WERI-Rb-1 (cell line): ENCODE measurements around the gene LITAF.

Experiments
- DNase-seq: peaks from one replicate; pipeline ENCODE4 v3.0.0-alpha.2; 2020
- H3K27ac ChIP-seq: fragments of 250-450 bp; sonication (Bioruptor Pico); 2 replicates; pipeline ENCODE4 v1.5.1; 2020; ENCODE audit warnings: mild to moderate bottlenecking, moderate library complexity
- H3K27me3 ChIP-seq: fragments of 250-450 bp; sonication (Bioruptor Pico); 2 replicates; pipeline ENCODE4 v1.5.1; 2021; ENCODE audit warnings: mild to moderate bottlenecking, low read depth, moderate library complexity; ENCODE audit not compliant: insufficient read depth, severe bottlenecking
- H3K36me3 ChIP-seq: fragments of 250-450 bp; sonication (Bioruptor Pico); 2 replicates; pipeline ENCODE4 v1.5.1; 2020; ENCODE audit warnings: mild to moderate bottlenecking, moderate library complexity
- H3K4me3 ChIP-seq: 2 replicates; pipeline ENCODE4 v1.5.1; 2011; ENCODE audit warnings: low read depth, mild to moderate bottlenecking, control low read depth, low read length
- H3K9me3 ChIP-seq: fragments of 250-450 bp; sonication (Bioruptor Pico); 2 replicates; pipeline ENCODE4 v1.5.1; 2021; ENCODE audit warnings: mild to moderate bottlenecking, moderate library complexity; ENCODE audit not compliant: severe bottlenecking
- CTCF ChIP-seq: IDR thresholded peaks from 2 replicates; pipeline ENCODE4 v1.5.1; 2011; ENCODE audit warnings: low read depth, mild to moderate bottlenecking, control low read depth, inconsistent platforms, low read length

Gene LITAF

GRCh38 chr16:11619327-11619851 is 32.7 kb upstream of the LITAF start:
- H3K36me3 ChIP-seq: no peaks in the 10 kb centered on the region
- H3K27me3 ChIP-seq: no peaks in the 10 kb centered on the region
- H3K4me3 ChIP-seq: no peak overlapping the region
- H3K9me3 ChIP-seq: peaks cover 2% of the 10 kb centered on the region
- H3K27ac ChIP-seq: no peak overlapping the region
- TF ChIP-seq CTCF: no peak
- no peak for DNase-seq

GRCh38 chr16:11618107-11618717 is 31.5 kb upstream of the LITAF start:
- no peak overlapping the region for H3K27ac ChIP-seq
- no peak for TF ChIP-seq CTCF

DNA sequence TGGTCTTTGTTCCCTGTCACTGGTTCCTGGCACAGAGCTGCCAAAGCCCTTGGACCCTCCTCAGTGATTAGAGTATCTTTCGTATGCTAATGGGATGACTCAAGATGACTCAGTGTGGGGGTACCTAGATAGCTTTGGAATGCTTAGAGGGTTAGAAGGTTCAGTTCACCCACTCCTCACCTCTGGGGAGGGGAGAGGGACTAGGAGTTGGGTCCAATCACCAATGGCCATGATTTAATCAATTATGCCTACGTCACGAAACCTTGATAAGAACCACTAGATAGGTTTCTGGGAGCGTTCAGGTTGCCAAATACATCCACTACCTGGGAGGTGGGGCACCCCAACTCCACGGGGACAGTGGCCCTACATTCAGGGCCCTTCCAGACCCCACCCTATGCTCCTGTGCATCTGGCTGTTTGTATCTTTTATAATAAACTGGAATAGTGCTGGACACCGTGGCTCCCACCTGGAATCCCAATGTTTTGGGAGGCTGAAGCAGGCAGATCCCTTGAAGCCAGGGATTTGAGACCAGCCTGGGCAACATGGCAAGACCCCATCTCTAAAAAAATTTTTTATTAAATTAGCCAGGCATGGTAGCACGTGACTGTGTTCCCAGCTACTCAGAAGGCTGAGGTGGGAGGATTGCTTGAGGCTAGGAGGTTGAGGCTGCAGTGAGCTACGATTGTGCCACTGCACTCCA is 29.2 kb upstream of the LITAF start:
- H3K4me3 ChIP-seq: no peak overlapping the region
- no peak for DNase-seq
- H3K9me3 ChIP-seq: peaks cover 2% of the 10 kb centered on the region
- no peak overlapping the region for H3K27ac ChIP-seq
- no peaks in the 10 kb centered on the region for H3K36me3 ChIP-seq
- H3K27me3 ChIP-seq: no peaks in the 10 kb centered on the region
- TF ChIP-seq CTCF: no peak

More at GRCh38 chr16:11618107-11618717, 31.5 kb upstream of the LITAF start:
- Histone ChIP-seq H3K36me3 (no peaks in the 10 kb centered on the region), H3K27me3 (no peaks in the 10 kb centered on the region), H3K4me3 (no peak overlapping the region), H3K9me3 (peaks cover 2% of the 10 kb centered on the region)
- no peak for DNase-seq

- TF ChIP-seq CTCF: no peak
These were observed 28.0 kb upstream of the LITAF start for GRCh38 chr16:11614587-11615175.

DNA sequence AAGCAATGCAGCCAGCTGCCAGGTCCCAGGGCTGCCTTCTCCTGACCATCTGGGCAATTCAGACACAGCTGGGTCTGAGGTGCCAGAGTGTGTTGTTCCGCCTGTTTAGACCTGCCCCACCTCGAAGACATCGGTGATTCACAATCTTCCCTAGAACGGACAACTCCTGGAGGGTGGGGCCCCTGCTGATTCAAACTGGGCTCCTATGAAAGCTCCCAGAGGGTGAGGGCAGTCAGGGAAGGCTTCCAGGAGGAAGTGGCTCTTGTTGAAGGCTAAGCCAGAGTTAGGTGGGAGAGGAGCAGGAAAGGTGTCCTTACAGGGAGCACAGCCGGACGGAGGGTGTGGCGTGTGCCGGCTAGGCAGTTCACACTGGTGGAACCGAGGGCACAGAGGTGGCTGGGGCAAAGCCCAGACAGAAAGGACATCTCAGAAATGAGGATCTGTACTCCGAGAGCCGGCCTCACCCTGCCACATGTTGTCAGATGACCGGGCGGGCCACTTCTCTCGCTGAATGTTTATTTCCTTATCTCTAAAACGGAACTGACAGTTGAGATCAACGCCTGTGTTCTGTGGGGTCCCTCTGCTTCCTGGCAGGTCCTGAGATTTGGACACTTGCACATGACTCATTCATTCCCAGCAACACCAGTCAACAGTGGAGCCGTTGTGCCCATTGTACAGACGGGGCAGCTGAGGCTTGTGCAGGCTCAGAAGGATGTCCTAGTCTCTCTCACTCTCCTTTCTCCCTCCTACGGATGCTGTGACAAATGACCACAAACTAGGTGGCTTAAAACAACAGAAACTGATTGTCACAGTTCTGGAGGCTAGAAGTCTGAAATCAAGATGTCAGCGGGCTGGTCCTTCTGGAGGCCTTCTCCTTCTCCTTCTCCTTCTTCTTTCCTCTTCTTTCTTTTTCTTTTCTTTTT is 26.9 kb upstream of the LITAF start:
- no peak overlapping the region for H3K27ac ChIP-seq

More at GRCh38 chr16:11614587-11615175, 28.0 kb upstream of the LITAF start:
- no peaks in the 10 kb centered on the region for H3K27me3 ChIP-seq
- no peak overlapping the region for H3K27ac ChIP-seq
- no peaks in the 10 kb centered on the region for H3K9me3 ChIP-seq
- H3K36me3 ChIP-seq: no peaks in the 10 kb centered on the region
- no peak for DNase-seq
- H3K4me3 ChIP-seq: no peak overlapping the region

More for the DNA sequence above, 26.9 kb upstream of the LITAF start:
- no peaks in the 10 kb centered on the region for H3K27me3 ChIP-seq
- no peak for TF ChIP-seq CTCF
- no peak for DNase-seq
- H3K36me3 ChIP-seq: no peaks in the 10 kb centered on the region
- H3K4me3 ChIP-seq: no peak overlapping the region
- H3K9me3 ChIP-seq: no peaks in the 10 kb centered on the region
